Breast epithelium (tissue), 4 donors: ENCODE measurements around the gene TNFRSF8. TPM values are rescaled to one million over a fixed set of nuclear protein-coding genes. Genes with fewer than 3 reads are reported as not detected.
"Not testable (repeated sequence)": the region's sequence is repeated elsewhere in the genome, so short reads cannot be mapped to it uniquely, and the experiment has no call there.

ENCODE experiments used
- DNase-seq, 2 donors: peaks; one replicate each; pipeline ENCODE4 v3.0.0-alpha.2; 2019; ENCODE audit warnings: low spot score in 2 of 2
- H3K27ac ChIP-seq, 2 donors: fragments of 200-600 bp; sonication (generic) in 1 of 2; one replicate each; pipeline ENCODE4 v1.5.1; 2016 to 2019; ENCODE audit warnings: mild to moderate bottlenecking in 1 of 2
- H3K27me3 ChIP-seq, 2 donors: fragments of 200-600 bp; sonication (generic) in 1 of 2; one replicate each; pipeline versions ENCODE4 v1.5.1 to v1.6.0; 2017 to 2019; ENCODE audit warnings: control low read depth in 1 of 2, mild to moderate bottlenecking in 1 of 2
- H3K36me3 ChIP-seq: fragments of 200-600 bp; one replicate; pipeline ENCODE4 v1.5.1; 2019
- H3K4me1 ChIP-seq, 2 donors: fragments of 200-600 bp; sonication (generic); one replicate each; pipeline ENCODE4 v1.5.1; 2016 to 2019; ENCODE audit warnings: control low read depth in 1 of 2
- H3K4me3 ChIP-seq, 3 donors: fragments of 200-600 bp; sonication (generic); 1 replicate in 2 of 3; 2 replicates in 1 of 3; pipeline ENCODE4 v1.5.1; 2016 to 2019; ENCODE audit warnings: mild to moderate bottlenecking in 3 of 3, moderate library complexity in 2 of 3
- H3K9me3 ChIP-seq, 2 donors: fragments of 200-600 bp; sonication (generic) in 1 of 2; one replicate each; pipeline ENCODE4 v1.5.1; 2016 to 2019; ENCODE audit warnings: control low read depth in 1 of 2
- POLR2A ChIP-seq: fragments of 450-650 bp; IDR thresholded peaks from one replicate; pipeline ENCODE4 v1.6.1; 2016; ENCODE audit warnings: antibody characterized with exemption, mild to moderate bottlenecking, moderate library complexity
- POLR2AphosphoS5 ChIP-seq, 3 donors: sonication (generic); formaldehyde crosslinking; IDR thresholded peaks; one replicate each; pipeline ENCODE4 v1.6.1; 2017; ENCODE audit warnings: antibody characterized with exemption in 3 of 3
- intact Hi-C: fragments of 100-400 bp; cut with DNase I; formaldehyde crosslinking; loops from one replicate; pipeline ENCODE4 v1.15.1; 2023; ENCODE audit warnings: low total_unique reads
- total RNA-seq, 3 donors: library from RNA; depleted of rRNA; stranded (reverse); fragments of >200 nt; gene quantifications; one replicate each; pipeline ENCODE4 v1.1.0, GENCODE V29; 2016
- TF ChIP-seq, protein P1 (sequence below), 3 donors: fragments of 450-650 bp; IDR thresholded peaks; one replicate each; pipeline ENCODE4 v1.5.1; 2016 to 2017; ENCODE audit warnings: antibody characterized with exemption in 3 of 3, mild to moderate bottlenecking in 3 of 3, moderate library complexity in 3 of 3

Gene TNFRSF8
- total RNA-seq, 3 donors from 2014 or later: 0.88 to 2.3 (median 1.6) TPM

DNA sequence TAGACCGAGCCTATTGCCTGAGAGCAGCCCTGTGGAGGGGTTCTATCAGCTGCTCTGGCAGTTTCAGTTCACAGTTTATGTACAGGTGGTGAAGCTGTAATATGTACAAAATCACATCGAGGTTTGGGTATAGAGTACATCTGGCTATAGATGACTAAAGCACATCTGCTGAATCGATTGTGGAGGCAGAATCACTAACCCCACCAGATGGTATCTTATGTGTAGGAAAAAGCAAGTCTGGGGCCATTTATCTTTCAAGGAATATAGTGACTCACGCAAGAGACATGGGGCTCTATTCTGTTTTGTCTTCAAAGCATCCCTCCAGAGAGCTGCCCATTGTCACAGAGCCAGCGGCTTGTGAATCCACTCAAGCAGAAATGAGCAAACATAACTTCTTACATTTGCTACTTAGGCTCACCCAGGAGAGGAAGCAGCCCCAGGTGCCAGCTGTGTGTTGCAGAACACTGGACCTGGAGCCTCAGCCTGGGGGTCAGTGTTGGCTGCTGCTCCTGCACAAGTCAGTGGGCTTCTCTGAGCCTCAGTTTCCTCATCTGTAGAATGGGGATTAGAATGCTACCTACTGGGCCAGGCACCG, 22.5 kb upstream of the TNFRSF8 start:
- no peak for TF ChIP-seq POLR2A
- TF ChIP-seq POLR2AphosphoS5 (IDR thresholded peaks at IDR 0.05): no peak
- TF ChIP-seq, protein P1, sequence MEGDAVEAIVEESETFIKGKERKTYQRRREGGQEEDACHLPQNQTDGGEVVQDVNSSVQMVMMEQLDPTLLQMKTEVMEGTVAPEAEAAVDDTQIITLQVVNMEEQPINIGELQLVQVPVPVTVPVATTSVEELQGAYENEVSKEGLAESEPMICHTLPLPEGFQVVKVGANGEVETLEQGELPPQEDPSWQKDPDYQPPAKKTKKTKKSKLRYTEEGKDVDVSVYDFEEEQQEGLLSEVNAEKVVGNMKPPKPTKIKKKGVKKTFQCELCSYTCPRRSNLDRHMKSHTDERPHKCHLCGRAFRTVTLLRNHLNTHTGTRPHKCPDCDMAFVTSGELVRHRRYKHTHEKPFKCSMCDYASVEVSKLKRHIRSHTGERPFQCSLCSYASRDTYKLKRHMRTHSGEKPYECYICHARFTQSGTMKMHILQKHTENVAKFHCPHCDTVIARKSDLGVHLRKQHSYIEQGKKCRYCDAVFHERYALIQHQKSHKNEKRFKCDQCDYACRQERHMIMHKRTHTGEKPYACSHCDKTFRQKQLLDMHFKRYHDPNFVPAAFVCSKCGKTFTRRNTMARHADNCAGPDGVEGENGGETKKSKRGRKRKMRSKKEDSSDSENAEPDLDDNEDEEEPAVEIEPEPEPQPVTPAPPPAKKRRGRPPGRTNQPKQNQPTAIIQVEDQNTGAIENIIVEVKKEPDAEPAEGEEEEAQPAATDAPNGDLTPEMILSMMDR (IDR thresholded peaks at IDR 0.05): no peak
- Histone ChIP-seq H3K27me3 (no peaks in the 10 kb centered on the region), H3K9me3 (no peaks in the 10 kb centered on the region), H3K36me3 (no peaks in the 10 kb centered on the region), H3K4me1 (no peaks in the 10 kb centered on the region), H3K27ac (no peak overlapping the region), H3K4me3 (no peak overlapping the region)
- intact Hi-C loops: no loop called here
- DNase-seq: no peak

DNA sequence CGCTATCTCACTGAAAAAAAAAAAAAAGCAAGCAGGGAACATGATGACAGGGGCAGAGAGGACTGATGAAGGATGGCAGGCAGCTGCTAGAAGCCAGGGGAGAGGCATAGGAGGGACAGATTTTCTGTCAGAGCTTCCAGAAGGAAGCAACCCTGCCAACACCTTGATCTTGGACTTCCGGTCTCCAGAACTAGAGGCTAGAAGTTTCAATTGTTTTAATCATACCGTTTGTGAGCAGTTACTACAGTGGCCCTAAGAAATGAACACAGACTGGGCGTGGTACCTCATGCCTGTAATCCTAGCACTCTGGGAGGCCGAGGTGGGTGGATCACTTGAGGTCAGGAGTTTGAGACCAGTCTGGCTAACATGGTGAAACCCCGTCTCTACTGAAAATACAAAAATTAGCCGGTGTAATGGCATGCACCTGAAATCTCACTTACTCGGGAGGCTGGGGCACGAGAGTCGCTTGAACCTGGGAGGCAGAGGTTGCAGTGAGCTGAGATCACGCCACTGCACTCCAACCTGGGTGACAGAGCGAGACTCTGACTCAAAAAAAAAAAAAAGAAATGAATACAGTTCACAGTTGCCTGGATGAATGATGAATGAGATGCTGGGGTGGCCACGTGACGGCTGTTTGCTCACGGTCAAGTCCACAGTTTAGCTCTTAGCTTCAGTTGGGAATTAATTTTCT, 18.8 kb upstream of the TNFRSF8 start:
- H3K4me3 ChIP-seq, intact Hi-C loops, H3K27ac ChIP-seq, H3K9me3 ChIP-seq, H3K27me3 ChIP-seq, DNase-seq, H3K36me3 ChIP-seq, H3K4me1 ChIP-seq: not testable (repeated sequence)

DNA sequence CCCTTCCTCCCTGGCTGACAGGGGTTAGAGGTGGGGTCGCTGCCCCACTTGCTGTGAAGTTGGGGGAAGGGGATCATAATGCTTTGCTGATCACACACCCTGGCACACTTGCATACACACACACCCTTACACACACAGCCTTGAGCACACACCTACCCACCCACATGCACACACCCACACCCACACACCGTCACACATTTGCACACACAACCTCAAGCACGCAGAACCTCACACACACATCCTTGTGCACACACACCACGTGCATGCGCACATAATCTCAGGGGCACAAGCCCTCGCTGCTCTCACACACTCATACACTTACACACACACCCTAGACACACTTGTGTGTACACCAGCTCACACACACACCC, 16.4 kb upstream of the TNFRSF8 start:
- intact Hi-C loops: no loop called here
- H3K27ac ChIP-seq: no peak overlapping the region
- no peak for DNase-seq
- H3K4me3 ChIP-seq: no peak overlapping the region
- H3K36me3 ChIP-seq: no peaks in the 10 kb centered on the region
- no peak for TF ChIP-seq POLR2A
- TF ChIP-seq, protein P1 (IDR thresholded peaks at IDR 0.05): no peak
- TF ChIP-seq POLR2AphosphoS5 (IDR thresholded peaks at IDR 0.05): no peak
- H3K9me3 ChIP-seq: no peaks in the 10 kb centered on the region
- H3K4me1 ChIP-seq: no peaks in the 10 kb centered on the region
- no peaks in the 10 kb centered on the region for H3K27me3 ChIP-seq

DNA sequence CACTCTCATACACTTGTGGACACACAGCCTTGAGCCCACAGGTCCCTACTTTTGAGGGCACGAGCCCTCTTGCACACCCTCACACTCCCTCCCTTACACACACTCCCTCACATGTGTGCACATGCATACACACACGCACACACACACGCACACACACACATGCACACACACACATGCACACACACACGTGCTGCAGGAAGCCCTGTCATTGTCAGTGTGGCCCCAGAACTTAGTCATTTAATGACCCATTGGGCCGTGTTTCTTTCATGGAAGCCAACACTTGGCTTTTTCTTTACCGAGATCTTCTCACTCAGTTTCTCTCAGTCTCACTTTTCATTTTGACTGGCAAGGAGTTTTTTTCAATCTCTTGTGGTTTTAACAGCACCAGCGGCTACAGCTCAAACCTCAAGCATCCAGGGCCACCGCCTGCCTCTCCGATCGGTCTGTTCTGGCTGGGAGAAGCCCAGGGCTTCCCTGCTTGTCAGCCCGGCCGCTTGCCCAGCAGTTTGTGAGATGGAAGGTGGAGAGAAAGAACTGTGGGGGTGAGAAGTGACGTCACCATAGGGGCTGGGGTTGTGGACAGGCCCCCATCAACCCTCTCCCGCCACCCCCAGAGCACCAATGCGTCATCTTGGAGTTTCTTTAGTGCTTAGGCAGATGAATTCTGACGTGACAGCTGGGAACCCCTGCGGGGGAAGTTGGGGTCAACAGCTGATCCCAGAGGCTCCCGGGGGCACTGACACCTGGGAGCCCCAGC, 15.8 kb upstream of the TNFRSF8 start:
- Histone ChIP-seq H3K4me3 (no peak overlapping the region), H3K9me3 (no peaks in the 10 kb centered on the region), H3K27me3 (no peaks in the 10 kb centered on the region), H3K36me3 (no peaks in the 10 kb centered on the region), H3K4me1 (no peaks in the 10 kb centered on the region), H3K27ac (no peak overlapping the region)
- TF ChIP-seq POLR2AphosphoS5 (IDR thresholded peaks at IDR 0.05) (no peak), POLR2A (no peak)
- TF ChIP-seq, protein P1 (IDR thresholded peaks at IDR 0.05): no peak
- intact Hi-C loops: no loop called here
- DNase-seq: no peak

DNA sequence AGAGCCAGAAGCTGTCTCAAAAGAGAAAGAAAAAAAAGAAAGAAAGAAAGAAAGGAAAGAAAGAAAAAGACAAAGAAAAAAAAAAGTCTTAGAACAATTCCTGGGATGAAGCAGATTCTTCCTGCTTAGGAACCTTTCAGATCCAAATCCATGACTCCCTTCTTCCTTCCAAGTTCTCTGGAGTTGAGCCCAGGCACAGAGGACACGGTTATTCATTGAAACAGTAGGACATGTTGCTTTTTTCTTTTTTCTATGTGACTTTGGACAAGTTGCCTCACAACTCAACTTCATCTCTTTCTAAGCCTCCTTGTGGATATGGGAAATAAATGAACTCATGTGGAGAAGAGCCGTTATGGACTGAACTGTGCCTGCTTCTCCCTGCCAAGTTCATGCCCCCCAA, 14.7 kb upstream of the TNFRSF8 start:
- Histone ChIP-seq H3K36me3 (no peaks in the 10 kb centered on the region), H3K27me3 (no peaks in the 10 kb centered on the region), H3K4me3 (no peak overlapping the region), H3K4me1 (no peaks in the 10 kb centered on the region), H3K9me3 (no peaks in the 10 kb centered on the region), H3K27ac (no peak overlapping the region)
- no peak for DNase-seq
- TF ChIP-seq POLR2AphosphoS5 (IDR thresholded peaks at IDR 0.05): no peak
- no peak for TF ChIP-seq POLR2A
- TF ChIP-seq, protein P1 (IDR thresholded peaks at IDR 0.05): no peak
- intact Hi-C loops: no loop called here
